CD4-positive, alpha-beta T cell treated with Interleukin-12 subunit alpha and Interleukin-12 subunit beta, for 1 hour (primary cell): ENCODE data around the gene SMOC1.

Experiments used
- DNase-seq: peaks from one replicate; pipeline ENCODE4 v3.0.0-alpha.2; 2020

Gene SMOC1

DNA sequence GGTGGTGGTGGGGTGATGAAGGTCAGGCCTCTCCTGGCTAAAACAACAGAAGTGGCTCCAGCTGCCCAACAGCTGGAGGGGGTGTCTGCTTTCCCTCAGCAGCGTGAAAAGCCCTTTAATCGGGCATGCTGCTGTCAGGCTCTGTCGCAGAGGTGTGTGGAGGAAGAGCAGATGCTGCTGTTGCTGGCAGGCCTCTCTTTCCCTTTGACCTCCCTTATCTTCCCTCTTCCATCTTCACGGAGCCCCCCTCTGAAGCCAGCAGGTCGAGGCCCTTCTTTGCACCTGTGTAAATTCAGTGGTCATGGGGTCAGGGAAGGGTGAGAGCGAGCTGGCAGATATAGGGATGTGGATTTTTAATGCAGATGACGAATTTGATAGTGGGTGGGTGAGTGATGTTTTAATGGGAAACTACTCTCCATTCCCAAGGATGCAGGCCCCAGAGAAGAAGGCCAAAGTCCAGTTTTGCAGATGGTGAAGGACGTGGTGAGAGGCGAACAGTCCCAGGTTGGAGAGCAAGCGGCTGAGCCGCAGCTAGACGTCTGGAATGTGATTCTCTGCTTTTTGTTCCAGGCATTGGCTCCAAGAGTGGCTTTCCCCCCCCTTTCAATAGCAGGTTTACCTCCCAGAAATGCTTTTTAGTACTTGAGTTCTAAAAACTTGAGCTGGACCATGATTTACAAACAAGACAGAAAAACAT is 64.0 kb downstream of the SMOC1 start:
- no peak for DNase-seq

DNA sequence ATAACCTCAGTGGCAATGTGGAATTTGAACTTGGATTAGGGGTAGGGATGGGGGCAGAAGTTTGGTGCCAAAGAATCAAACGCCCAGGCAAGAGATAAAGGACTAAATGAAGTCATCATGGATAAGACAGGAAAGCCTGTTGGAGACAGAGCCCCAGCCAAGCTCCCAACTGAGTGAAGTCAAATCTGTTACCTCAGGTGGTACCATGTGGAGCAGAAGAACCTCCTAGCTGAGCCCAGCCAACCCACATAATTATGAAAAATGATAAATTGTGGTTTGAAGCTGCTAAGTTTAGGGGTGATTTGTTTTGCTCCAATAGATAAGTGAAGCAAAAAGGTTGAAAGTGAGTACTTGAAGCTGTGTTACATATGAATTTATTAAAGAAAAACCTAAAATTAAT is 66.1 kb downstream of the SMOC1 start:
- no peak for DNase-seq

DNA sequence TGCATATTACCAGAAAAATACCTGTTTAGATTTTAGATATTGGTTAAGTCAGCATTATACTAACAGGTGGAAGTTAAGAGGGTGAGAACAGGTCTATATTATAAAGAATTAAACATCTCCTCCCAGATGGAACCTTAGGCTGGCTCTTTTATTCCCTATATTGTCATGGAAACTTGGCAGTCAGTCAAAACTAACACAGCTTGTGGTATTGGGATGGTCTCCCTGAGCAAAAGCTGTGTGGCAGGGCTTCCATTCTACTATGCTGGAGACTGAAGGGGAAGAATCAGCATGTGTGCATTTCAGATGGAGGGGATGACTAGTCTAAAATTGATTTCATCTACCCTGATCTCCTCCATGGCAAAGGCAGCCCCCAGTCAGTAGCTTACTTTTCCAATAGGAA is 66.7 kb downstream of the SMOC1 start:
- no peak for DNase-seq

DNA sequence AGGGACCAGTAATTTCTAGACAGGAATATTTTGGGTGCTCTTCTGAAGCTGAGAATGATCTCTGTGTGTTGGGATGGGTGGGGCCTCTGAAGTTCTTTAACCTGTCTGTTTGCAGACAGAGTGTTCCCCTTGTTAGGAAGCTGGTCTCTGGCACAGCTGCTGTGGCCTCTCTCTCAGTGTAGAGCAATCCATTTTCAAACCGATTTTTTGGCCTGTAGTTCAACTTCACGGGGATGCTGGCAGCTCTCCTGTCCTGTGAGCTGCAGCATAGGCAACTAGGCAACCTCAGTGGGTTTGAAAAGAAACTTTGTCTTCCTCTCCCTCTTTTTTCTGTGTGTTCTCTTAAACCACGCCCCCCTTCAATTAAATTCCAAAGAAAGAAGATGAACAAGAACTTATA is 69.1 kb downstream of the SMOC1 start:
- no peak for DNase-seq

DNA sequence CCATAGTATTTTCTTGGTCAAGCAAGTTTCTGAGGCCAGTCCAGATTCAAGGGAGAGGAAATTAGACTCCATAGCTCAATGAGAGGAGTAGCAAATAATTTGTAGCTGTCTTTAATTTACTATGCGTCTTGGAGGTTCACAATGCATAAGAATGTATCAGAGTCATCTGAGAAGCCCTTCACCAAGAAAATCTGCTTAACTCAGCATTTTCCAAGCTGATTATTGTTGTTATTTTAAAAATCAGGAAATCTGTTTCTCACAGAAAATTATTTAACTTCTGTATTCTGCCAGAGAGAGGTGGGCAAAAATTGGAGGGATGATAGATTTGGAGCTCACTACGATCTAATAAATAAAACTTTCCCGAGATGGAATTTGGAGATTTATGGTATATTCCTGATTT is 72.0 kb downstream of the SMOC1 start:
- DNase-seq: no peak

DNA sequence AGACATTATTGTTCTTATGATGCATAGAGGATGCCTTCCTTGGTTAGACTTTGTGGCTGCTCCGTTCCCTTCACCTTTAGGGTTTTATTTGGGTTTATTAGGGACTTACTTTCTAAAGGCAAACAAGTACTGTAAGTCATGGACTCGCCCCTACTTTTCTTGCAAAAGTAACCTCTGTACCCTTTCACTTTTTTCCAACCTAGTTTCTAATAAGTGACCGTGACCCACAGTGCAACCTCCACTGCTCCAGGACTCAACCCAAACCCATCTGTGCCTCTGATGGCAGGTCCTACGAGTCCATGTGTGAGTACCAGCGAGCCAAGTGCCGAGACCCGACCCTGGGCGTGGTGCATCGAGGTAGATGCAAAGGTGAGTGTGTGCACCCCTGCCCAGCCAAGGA is 72.7 kb downstream of the SMOC1 start:
- DNase-seq: no peak

DNA sequence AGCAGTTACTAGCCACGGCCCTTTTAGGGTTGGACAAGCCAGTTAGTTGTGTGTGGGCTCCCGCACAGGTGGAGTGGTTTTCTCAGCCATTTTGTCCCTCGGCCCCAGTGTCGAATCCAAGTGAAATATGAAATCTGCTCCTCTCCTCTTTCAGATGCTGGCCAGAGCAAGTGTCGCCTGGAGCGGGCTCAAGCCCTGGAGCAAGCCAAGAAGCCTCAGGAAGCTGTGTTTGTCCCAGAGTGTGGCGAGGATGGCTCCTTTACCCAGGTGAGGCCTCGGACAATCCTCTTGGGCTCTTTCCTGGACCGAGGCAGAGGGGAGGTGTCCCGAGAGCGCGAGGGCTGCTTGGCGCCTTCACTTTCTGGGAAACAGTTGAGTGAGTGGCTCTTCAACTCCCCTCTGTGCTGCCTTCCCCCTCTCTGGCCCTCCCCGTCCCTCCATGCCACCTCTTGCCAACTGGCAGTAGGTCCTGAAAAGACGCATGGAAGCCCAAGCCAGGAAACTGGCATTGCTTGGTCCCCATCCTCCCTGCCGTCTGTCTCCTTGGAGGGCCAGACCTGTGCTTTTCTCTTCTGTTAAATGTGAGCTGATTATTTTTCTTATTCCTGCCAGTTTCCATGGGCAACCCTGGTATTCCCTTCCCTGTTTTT is 74.2 kb downstream of the SMOC1 start:
- no peak for DNase-seq

DNA sequence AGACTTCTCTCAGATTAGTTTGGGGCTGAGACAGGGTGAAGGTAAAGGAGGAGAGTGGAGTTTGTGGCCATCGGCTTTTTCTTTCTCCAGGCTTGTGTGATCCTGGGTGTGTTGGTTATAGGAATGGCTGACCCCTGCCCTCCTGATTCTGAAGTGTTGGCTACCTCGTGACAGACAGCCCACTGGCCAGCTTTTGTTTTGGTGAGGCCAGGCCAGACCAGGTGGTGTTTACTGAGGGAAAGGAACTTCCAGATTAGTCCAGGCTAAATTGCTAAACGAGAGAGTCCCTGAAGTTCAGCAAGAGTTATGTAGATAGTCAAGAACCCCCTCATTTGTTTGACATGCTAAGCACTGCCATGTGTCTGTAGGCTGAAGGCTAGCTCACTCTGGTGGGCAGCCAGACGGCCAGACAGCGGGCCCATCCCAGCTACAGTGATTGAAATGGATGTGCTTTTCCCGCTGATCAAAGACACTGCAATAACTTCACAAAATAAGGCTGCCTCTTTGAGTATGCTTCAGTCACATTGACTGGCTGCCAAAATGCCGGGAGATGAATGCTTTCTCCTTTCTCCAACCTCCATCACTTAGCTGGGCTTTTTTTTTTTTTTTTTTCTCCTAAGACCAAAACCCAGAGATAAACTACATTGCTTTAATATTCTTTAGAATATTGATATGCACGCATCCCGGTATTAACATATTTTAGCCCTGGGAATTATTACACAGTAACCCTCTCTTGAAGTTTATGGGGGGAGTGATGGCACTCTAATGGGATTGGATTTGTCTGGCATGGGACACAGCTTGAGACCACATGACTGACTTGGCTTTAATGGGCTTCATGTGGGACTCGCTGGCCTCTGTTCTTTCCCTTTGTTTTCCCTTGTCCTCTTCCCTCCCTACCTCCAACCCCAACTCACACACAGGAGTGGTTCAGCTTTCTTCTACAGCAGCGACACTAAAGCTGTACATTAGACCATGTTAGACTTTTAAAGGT is 76.9 kb downstream of the SMOC1 start:
- no peak for DNase-seq

DNA sequence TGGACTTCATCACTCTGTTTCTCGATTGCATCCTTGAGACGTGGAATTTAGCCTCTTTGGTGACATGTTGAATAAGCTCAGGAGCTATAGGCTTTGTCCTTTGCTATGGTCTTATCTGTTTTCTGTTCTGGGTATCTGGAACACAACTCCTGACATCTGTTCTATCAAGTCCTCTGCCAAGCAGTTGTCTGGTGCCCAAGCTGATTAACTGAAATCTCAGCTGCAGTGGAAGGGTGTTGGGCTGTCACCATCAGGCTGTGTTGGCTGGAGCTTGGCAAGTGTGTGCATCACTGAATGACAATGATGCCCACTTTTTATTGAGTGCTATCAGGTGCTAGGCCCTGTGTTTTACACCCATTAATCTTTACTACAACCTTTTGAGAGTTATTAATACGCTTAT is 77.8 kb downstream of the SMOC1 start:
- DNase-seq: no peak

DNA sequence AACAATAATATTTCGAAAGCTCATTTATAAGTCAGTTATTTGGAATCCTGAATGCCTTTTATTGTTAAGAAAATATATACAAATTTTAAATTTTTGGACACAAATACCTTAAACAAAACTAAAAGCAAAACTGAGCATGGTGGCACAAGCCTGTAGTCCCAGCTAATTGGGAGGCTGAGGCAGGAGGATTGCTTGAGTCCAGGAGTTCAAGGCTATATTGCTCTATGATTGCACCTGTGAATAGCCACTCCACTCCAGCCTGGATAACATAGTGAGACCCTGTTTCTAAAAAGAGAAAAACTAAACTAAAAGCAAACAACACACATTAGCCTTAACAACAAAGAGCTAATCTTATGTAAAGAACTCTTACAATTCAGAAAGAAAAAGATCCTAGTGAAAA is 78.8 kb downstream of the SMOC1 start:
- no peak for DNase-seq

DNA sequence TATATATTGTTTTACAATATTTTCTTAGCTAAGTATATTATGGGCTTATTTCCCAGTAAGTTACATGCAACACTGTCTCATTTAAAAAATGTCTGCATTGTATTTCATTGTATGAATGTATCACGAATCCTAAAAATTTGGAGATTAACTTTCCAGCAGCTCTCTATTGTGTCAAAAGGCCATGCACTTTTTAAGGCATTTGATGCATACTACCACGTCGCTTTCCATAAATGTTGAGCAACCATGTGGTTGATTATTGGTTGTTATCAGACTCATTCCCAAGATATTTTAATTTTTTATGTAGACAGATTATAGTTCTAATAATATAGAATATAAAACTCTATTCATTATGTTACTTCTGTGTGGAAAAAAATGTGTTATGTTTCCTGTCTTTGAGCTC is 79.9 kb downstream of the SMOC1 start:
- DNase-seq: no peak

DNA sequence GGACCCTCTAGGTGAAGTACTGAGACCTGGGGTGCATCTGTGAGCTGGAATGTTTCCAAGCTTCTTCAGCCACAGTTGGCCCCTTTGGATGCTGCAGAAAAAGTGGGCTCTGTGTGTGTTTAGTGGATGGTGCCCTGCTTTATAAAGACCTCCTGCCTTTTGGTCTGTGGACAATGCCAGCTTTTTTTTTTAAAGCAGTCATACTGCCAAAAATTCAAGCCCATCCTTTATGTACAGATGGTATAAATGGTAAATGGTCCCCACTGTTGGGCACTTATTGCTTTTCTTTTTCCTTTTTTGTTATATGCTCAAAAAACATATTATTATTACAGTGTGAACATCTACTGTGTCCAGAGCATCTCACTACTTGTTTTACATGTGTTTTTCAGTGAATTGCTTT is 81.1 kb downstream of the SMOC1 start:
- no peak for DNase-seq

DNA sequence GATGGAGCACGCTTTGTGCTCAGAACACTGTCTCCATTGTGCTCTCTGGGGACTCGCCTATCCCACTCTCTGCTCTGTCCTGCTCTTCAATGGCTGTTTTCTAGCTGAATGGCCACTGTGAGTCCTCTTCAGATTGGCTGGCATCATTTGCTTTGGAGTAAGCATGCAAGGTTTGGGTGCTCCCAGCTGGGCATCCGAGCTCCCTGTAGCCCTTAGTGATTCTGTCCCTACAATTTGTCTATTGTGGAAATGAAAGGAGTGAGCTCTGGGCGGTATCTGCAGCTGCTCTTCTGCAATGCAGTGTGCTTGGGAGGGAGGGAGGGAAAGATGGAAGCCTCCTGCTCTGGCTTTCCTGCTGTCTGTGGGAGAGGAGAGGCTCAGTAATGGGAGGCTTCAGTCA is 84.8 kb downstream of the SMOC1 start:
- no peak for DNase-seq

DNA sequence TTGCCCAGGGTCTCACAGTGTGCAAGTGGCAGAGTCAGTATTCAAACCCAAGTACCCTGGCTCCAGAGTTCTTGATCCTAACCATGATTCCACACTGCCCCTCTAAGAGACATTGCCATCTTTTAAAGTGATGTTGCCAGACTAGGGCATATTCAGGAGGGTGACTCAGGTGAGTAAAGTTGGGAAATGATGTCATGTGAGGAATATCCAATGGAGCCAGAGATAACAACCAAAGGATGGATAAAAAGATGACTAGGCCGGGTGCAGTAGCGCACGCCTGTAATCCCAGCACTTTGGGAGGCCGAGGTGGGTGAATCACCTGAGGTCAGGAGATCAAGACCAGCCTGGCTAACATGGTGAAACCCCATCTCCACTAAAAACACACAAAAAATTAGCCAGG is 85.6 kb downstream of the SMOC1 start:
- no peak for DNase-seq

DNA sequence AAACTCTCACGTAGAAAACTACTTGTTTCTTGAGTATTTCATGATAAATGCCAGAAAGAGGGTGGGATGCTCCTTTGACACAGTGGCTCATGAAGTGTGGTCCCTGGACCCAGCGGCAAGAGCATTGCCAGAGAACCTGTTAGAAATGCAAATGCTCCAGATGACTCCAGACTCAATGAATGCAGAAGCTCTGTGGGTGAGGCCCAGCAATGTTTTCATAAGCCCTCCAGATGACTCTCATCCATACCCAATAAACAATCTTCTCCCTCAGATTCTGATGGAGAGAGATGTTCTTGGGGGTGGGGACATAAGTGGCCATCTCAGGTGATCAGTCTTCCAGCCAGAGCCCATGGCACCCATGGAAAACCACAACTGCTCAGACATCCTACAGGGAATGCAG is 88.9 kb downstream of the SMOC1 start:
- DNase-seq: no peak

DNA sequence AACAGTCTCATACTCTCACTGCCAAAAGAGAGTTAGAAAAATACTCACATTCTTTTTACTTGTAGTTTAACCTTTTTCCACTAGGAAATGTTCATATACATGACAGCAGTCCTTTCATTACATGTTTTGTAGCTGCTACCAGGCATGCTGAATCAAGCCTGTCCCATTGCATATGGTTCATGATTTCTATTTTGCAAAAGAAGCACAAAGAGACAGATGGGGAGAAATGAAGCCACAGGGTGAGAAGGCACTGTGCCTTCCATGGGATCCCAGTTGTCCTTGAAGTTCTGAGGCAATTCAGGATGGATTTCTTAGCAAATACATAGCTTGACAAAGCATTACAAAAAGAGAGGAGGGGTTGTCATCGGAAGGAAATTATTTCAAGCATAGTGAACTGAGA is 89.5 kb downstream of the SMOC1 start:
- DNase-seq: no peak

DNA sequence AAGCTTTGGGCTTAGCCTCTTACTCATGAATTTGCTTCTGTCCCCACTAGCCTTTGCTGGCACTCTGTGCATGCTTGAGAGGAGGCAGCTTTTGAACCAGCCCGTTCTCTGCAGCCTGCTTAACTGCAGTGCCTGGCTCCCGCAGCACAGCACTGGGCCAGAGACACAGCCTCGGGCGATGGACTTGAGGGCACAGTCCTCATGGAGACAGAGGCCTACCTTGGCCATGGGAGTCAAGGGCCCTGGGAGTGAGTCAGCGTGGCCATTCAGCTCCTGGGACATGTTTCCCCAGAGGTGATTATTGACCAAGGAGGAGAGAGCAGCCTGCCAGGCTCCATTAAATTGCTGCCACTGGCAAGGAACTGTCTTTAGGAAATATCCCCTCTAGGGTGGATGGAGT is 93.5 kb downstream of the SMOC1 start:
- no peak for DNase-seq

DNA sequence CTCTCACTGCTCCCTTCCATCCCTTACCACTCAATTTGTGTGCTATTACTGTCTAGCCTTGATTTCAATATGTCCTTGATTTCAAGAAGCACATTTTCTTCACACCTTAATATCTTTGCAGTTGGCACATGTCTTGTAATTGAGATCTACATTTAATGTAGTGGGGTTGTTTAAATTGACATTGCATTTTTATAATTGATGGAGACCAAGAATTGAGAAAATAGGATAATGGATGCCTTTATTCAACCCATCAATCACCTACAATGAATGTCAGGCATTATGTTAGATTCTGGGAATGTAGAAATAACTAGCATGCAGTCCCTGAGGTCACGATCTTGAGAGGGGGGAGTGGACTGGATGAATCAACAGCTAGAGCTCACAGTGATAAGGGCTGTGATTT is 94.6 kb downstream of the SMOC1 start:
- DNase-seq: no peak

DNA sequence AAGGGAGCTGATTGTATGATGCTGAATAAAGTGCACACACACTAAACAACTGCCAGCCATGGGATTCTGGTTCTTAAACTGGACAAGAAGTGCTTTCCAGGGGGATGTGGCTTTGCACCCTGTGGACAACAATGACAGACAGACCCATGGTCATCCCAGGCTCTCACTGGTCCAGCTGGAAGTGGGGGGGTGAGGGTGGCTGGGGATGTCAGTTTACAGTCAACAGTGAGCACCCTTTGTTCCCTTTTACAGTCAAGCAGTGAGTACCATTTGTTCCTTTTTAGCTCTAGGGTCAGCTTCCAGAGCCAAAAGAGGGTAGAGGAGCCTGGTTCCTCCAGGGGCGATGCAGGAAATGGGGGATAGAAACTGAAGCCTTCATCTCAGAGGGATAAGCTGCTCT is 100.7 kb downstream of the SMOC1 start:
- no peak for DNase-seq

DNA sequence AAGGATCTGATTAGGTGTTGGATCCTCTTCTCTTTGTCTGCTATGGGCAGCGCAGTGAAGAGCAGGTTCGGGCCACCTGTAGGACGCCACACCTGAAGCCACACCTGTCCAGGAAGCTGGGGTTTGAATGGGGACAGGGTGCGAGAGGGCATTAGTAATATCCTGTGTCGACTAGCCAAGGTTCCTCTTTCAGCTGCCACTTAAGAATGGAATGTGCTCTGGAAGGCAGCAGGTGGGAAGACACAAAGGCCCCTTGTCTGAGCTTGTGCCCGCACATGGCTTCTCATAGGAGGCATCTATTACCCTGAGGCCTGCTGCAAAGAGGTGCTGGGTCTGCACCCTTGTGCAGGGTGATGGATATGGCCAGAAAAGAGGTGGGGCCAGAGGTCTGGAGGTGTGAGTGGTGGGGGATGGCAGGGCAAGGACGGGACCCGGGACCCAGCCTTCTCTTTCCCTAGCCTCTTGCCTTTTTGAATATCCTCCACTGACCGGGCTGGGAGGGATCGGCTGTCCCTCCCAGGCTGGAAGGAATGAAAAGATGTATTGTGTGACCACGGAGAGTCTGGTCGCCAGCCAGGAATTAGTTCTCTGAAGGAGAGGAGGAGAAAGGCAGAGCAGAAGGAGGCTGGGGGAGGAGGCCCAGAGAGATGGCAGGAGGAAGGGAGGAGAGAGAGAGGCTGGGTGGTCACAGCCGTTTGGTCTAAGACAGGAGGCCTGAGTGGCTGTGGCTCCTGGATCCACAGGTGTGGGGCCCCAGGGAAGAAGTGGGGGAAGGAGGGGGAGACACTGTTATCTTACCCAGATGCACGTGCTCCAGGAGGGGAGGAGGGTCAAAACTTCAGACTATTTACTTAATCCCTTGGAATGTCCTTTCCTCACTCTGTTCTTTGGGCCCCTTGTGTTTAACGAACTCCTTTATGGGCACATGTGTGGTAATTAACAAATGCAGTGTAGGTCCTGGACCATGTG is 101.5 kb downstream of the SMOC1 start:
- DNase-seq: no peak

DNA sequence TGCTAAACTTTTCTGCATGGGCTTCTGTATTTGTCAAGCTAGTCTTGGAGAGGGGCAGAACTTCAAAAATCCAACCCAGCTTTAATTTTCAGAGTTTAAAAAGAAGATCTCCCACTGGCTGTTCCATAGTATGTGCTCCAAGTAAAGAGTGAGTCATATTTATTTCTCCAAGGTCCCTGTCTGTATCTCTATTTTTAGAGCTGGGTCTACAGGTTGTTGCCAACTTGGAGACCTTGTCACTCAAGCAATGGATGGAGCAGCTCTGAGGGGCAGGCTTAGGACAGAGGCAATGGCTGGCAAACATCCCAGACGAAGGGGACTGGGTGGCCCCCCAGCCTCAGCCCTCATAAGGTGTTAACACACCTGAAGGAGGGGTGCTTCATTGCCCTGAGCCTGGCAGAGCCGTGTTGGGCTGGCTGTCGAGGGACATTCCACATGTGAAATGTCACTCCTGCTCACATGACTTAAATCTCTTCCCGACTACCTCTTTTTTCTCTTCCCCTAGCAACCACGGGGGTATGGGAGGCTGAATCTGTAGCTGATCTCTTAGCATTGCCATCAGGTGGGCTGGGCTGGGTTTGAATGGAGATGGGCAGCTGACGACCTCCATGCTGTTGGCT is 103.1 kb downstream of the SMOC1 start:
- no peak for DNase-seq

DNA sequence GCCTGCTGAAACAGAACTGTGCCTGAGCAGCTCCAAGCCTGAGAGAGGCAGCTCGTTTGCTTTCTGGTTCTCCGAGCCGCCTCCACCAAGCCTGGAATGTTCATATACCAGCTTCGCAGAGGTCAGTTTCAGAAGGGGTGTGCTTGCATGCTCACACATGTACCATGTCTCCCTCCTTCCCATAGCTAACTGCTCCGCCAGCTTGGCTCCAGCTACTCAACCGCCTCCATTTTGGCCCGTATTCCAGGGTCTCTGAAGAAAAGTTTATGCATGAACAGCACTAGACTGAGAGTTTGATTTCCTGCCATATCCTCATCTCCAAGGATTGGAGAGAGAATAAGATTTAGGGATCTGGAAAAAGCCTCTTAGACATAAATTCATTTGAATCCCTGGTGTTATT is 103.7 kb downstream of the SMOC1 start:
- DNase-seq: no peak
